A673 (cell line): Measurements from ENCODE around the gene JSRP1. TPM values are rescaled to one million over a fixed set of nuclear protein-coding genes. Genes with fewer than 3 reads are reported as not detected.
A peak's percentile ranks its signal among the peaks of the same experiment; 100 is the strongest.

ENCODE experiments used
- BruUV-seq: library from RNA; stranded (reverse); fragments of 400-500 nt; replicated peaks from 2 replicates; lab custom pipeline; 2021; lab: Mats Ljungman, UMichigan
- CTCF ChIA-PET: fragments of 300-600 bp; sonication (Branson Sonifier 250); formaldehyde crosslinking; loops from one replicate; lab custom pipeline; 2022; ENCODE audit warnings: antibody characterized with exemption; lab: Charles Lee
- POLR2A ChIA-PET: fragments of 300-600 bp; sonication (Branson Sonifier 250); formaldehyde crosslinking; loops from one replicate; lab custom pipeline; 2022; ENCODE audit warnings: antibody characterized with exemption; ENCODE audit not compliant: low non-redundant PET; lab: Charles Lee
- DNase-seq: peaks from one replicate; pipeline ENCODE4 v3.0.0-alpha.2; 2015; ENCODE audit warnings: low spot score
- H3K27ac ChIP-seq: fragments of 200-600 bp; sonication (generic); 2 replicates; pipeline ENCODE4 v1.5.1; 2016; ENCODE audit warnings: mixed run types, low read depth, mild to moderate bottlenecking, mixed read lengths, antibody characterized with exemption, low read length; ENCODE audit not compliant: poor library complexity, severe bottlenecking
- H3K27me3 ChIP-seq: fragments of 200-600 bp; sonication (generic); replicated peaks from 2 replicates; pipeline ENCODE4 v1.6.1; 2017; ENCODE audit warnings: mixed run types, low read depth, mild to moderate bottlenecking, mixed read lengths, antibody characterized with exemption, low read length; ENCODE audit not compliant: insufficient read depth, poor library complexity
- H3K36me3 ChIP-seq: fragments of 200-600 bp; sonication (generic); 2 replicates; pipeline ENCODE4 v1.6.1; 2016; ENCODE audit warnings: mixed run types, mild to moderate bottlenecking, mixed read lengths, antibody characterized with exemption, low read length; ENCODE audit not compliant: insufficient read depth, poor library complexity, severe bottlenecking
- H3K4me1 ChIP-seq: fragments of 200-600 bp; sonication (generic); 2 replicates; pipeline ENCODE4 v1.6.1; 2017; ENCODE audit warnings: mixed run types, mild to moderate bottlenecking, mixed read lengths, antibody characterized with exemption, low read length; ENCODE audit not compliant: insufficient read depth, poor library complexity, severe bottlenecking
- H3K4me3 ChIP-seq: fragments of 200-600 bp; sonication (generic); 2 replicates; pipeline ENCODE4 v1.5.1; 2016; ENCODE audit warnings: low read depth, mixed run types, mild to moderate bottlenecking, mixed read lengths, low read length; ENCODE audit not compliant: poor library complexity, severe bottlenecking
- H3K9me3 ChIP-seq: fragments of 200-600 bp; sonication (generic); 2 replicates; pipeline ENCODE4 v1.6.1; 2016; ENCODE audit warnings: mixed run types, low read depth, mild to moderate bottlenecking, mixed read lengths, antibody characterized with exemption, low read length; ENCODE audit not compliant: poor library complexity, severe bottlenecking
- CTCF ChIP-seq: fragments of 300-800, 200-600 bp; sonication (generic); conservative IDR thresholded peaks from 2 replicates; pipeline ENCODE4 v1.5.1; 2017; ENCODE audit warnings: low read depth, mild to moderate bottlenecking, antibody characterized with exemption, low read length, moderate library complexity, mixed read lengths
- EZH2 ChIP-seq: fragments of 200-600 bp; sonication (generic); IDR thresholded peaks from 2 replicates; pipeline ENCODE4 v1.6.1; 2017; ENCODE audit warnings: borderline replicate concordance, low read depth, mild to moderate bottlenecking, mixed read lengths, antibody characterized with exemption, low read length; ENCODE audit not compliant: poor library complexity, severe bottlenecking
- intact Hi-C: fragments of 100-400 bp; cut with micrococcal nuclease; formaldehyde crosslinking; loops from one replicate; pipeline ENCODE4 v1.10.0; 2022; ENCODE audit not compliant: unreplicated experiment
- total RNA-seq: library from RNA; stranded (reverse); gene quantifications from 2 replicates; pipeline ENCODE4 v1.2.3, GENCODE V29; 2021

Gene JSRP1
- total RNA-seq, 1 experiment from 2014 or later: 0.73 TPM

- no peaks in the 10 kb centered on the region for H3K9me3 ChIP-seq
- H3K27me3 ChIP-seq: no peaks in the 10 kb centered on the region
- H3K4me1 ChIP-seq: peaks cover 3% of the 10 kb centered on the region
- intact Hi-C loops: no loop called here
- H3K27ac ChIP-seq: no peak overlapping the region
- no TSS peak for BruUV-seq
- DNase-seq: peak; percentile 64
- H3K4me3 ChIP-seq: no peak overlapping the region
- ChIA-PET CTCF (interaction anchor here (0.5 to 1.0 kb wide), 6 partner anchors 8 to 1735 kb away, joined by 3 to 5 read pairs (median 4); no protein-coding TSS in a partner anchor), POLR2A (no interaction called here)
- H3K36me3 ChIP-seq: no peaks in the 10 kb centered on the region
- peak; percentile 78 for TF ChIP-seq CTCF
- no peak for TF ChIP-seq EZH2
These were observed 5.4 kb upstream of the JSRP1 start for GRCh38 chr19:2261438-2262172.

GRCh38 chr19:2260341-2260805 lies 4.2 kb upstream of the JSRP1 start:
- intact Hi-C loops: no loop called here
- ChIA-PET POLR2A (interaction anchor here (0.6 kb wide), 1 partner anchor 100 kb away, joined by 3 read pairs; no protein-coding TSS in a partner anchor), CTCF (interaction anchor here (0.6 to 0.7 kb wide), 2 partner anchors 18 to 92 kb away, joined by 3 read pairs; no protein-coding TSS in a partner anchor)
- DNase-seq: no peak
- no peak overlapping the region for H3K4me3 ChIP-seq
- no peaks in the 10 kb centered on the region for H3K36me3 ChIP-seq
- H3K9me3 ChIP-seq: no peaks in the 10 kb centered on the region
- no peak overlapping the region for H3K27ac ChIP-seq
- no peaks in the 10 kb centered on the region for H3K27me3 ChIP-seq
- BruUV-seq: no TSS peak
- no peak for TF ChIP-seq EZH2
- TF ChIP-seq CTCF: no peak
- no peaks in the 10 kb centered on the region for H3K4me1 ChIP-seq

GRCh38 chr19:2259336-2259735 lies 3.1 kb upstream of the JSRP1 start:
- Histone ChIP-seq H3K27me3 (no peaks in the 10 kb centered on the region), H3K9me3 (no peaks in the 10 kb centered on the region), H3K4me1 (no peaks in the 10 kb centered on the region), H3K4me3 (no peak overlapping the region), H3K27ac (no peak overlapping the region), H3K36me3 (no peaks in the 10 kb centered on the region)
- BruUV-seq: no TSS peak
- intact Hi-C loops: no loop called here
- CTCF ChIA-PET: interaction anchor here (0.6 to 0.8 kb wide), 2 partner anchors 104 to 231 kb away, joined by 3 to 5 read pairs; no protein-coding TSS in a partner anchor
- no peak for TF ChIP-seq EZH2
- TF ChIP-seq CTCF: no peak
- POLR2A ChIA-PET: no interaction called here
- DNase-seq: no peak
